ENCODE results near the gene RAB31.

- TF ChIP-seq CTCF (IDR thresholded peaks at IDR 0.05; ENCODE audit: poor library complexity): no peak
- no peak for TF ChIP-seq EZH2phosphoT487 (IDR thresholded peaks at IDR 0.05; ENCODE audit: low read depth, severe bottlenecking, unreplicated experiment)
Observed at GRCh38 chr18:9867071-9867594, 159.0 kb downstream of the RAB31 start.
